GM21526 (cell line): ENCODE data around the gene VPS13D.

ENCODE experiments used
- ATAC-seq: cut with Tn5 transposase; IDR thresholded peaks from one replicate; pipeline ENCODE4 v1.9.1; 2021; ENCODE audit warnings: moderate library complexity; ENCODE audit not compliant: unreplicated experiment, low FRiP score

Gene VPS13D

DNA sequence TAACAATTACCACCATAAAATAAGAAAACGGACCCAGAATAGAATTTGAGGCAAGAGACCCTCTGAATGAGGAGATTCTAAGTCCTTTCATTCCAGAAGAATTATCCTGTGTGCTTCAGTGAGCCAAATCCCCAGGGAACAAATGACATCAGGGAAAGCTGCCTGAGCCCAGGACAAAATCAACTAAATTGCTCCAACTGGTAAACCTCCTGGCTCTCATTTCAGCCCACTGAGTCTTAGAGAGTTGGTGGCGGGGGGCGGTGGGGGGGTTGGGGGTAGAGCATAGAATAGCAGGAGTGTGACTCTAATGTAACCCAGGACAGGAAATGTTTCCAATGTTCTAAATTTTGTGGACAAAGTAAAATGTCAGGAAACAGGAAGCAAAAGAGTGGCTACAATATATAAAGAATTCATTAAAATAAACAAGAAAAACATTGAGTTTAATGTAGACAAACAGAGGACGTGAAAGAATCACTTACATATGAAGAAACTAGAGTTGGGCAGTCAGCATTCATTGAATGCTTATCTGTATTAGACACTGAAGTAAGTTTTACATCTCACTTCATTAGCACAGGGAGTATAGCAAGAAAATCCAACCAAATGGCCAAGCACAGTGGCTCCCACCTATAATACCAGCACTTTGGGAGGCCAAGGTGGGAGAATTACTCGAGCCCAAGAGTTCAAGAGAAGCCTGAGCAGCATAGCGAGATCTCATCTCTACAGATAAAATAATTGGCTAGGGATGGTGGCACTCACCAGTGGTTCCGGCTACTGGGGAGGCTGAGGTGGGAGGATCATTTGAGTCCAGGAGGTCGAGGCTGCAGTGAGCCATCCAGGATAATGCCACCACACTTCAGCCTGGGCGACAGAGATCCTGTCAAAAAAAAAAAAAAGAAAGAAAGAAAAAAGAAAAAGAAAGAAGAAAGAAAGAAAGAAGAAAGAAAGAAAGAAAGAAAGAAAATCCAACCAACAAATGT lies 313.1 kb downstream of the VPS13D start:
- ATAC-seq = no peak

DNA sequence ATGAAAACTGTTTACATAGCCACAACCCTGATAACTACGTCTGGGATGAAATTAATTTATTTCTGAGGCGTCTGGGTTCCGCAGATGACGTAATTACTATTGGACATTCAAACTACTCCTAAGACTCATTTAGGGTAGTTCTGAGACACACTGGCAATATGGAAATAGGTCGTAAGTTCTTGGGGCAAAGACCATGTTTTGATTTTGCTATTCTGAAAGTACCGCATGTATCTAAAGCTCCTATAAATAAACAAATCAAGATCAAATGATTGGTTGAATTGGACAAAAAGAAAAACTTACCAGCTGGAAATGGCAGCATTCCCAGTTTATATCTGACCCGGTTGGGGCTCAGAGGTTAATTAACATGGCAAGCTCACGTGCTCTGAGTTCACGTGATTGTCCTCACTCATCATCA lies 313.9 kb downstream of the VPS13D start:
- no peak for ATAC-seq

GRCh38 chr1:12544357-12544756 lies 314.5 kb downstream of the VPS13D start:
- ATAC-seq = no peak

GRCh38 chr1:12544992-12545391 lies 315.2 kb downstream of the VPS13D start:
- ATAC-seq = no peak

GRCh38 chr1:12546771-12547585 lies 317.1 kb downstream of the VPS13D start:
- no peak for ATAC-seq

DNA sequence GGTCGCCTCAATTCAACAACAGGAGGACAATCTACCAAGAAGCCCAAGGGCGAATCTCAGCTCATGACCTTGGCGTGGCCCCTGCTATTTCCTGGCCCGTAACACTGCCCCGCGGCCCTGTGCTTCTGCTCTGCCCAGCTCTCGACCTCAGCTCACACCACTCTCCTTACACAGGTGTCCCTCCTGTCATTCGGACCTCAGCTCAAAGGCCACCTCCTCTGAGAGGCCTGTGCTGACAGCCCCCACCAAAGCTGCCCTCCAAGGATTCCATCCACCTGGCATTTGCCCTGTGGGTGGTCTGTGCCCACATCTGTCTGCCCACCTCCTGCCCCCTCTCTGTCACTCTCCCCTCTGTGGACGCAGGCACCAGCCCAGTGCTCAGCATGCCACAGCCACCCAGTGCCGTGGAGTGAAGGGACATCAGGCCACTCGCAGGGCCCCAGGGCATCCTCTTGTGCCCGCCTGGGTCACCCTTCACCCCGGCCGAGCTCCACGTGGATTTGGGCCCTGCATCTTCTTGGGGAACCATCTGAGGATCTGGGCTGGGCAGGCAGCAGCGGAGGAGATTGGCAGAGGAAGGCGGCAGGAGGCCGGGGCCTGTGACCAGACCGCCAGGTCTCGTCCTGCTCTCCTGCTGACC lies 317.9 kb downstream of the VPS13D start:
- ATAC-seq = no peak

DNA sequence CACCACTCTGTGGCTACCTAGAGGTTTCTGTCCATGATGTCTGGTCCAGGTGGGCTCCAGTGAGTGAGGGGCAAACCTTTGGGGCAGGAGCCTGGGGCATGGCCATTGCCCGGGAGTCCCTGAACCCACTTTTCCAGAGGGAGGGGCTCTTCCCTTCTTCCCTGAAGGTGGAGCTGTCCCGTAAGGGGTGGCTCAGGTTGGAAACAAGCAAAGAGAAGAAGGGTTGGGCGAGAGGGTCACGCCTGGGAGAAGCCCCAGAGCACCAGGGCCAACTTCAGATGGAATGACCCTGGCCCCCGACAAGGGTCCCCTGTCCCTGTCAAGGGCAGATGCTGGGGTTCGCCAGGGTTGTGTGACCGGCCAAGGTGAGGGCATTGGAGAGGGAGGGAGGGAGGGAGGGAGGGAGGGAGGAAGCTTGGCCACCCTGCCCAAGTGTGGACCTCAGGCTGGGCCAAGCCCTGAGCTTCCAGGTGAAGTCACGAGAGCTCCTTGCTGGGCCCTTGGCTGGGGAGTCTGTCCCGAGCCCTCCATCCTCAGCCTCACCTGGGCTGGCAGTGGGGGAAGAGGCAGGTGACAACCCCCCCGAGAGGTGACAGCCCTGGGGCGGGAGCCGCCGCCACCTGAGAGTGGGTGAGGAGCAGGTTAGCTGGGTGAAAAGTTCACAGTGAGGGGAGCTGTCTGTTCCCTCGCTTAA lies 318.6 kb downstream of the VPS13D start:
- ATAC-seq = no peak

- no peak for ATAC-seq
These were observed 319.2 kb downstream of the VPS13D start for GRCh38 chr1:12548973-12549459.

DNA sequence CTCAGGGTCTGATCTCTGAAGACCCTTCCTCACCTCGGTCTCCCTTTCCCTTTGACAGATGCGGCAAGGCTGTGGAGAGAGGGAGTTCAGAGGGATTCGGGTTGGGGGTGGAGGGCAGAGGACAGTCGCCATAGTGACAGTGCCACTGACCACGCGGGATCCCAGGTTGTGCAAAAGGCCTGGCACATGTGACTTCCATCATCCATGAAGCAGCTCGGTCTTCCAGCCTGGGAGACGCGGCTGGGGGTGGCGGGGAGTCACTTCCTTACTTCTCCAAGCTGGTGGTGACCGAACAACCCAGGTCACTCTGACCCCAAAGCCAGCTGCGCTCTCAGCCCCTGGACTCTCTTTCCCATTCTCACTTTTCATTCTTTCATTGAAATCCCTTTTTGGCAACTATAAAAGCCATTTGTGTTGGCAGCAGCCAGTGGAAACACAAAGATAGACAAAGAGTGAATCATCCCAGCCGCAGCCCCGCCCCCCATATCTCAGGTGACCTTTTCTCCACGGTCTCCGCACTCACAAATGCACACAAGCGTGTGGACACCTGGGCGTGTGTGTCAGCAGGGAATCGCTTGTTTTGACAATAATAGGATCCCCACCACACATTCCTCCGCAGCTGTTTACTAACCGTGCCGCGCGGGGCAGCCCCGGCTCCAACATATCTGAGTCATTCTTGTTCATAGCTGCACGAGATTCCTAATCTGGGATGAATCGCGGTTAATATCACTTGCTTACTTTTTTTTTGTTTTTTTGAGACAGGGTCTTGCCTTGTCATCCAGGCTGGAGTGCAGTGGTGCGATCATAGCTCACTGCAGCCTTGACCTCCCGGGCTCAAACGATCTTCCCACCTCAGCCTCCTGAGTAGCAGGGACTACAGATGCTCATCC lies 319.9 kb downstream of the VPS13D start:
- ATAC-seq = no peak

GRCh38 chr1:12551584-12551983 lies 321.8 kb downstream of the VPS13D start:
- no peak for ATAC-seq

GRCh38 chr1:12552111-12552888 lies 322.5 kb downstream of the VPS13D start:
- no peak for ATAC-seq

DNA sequence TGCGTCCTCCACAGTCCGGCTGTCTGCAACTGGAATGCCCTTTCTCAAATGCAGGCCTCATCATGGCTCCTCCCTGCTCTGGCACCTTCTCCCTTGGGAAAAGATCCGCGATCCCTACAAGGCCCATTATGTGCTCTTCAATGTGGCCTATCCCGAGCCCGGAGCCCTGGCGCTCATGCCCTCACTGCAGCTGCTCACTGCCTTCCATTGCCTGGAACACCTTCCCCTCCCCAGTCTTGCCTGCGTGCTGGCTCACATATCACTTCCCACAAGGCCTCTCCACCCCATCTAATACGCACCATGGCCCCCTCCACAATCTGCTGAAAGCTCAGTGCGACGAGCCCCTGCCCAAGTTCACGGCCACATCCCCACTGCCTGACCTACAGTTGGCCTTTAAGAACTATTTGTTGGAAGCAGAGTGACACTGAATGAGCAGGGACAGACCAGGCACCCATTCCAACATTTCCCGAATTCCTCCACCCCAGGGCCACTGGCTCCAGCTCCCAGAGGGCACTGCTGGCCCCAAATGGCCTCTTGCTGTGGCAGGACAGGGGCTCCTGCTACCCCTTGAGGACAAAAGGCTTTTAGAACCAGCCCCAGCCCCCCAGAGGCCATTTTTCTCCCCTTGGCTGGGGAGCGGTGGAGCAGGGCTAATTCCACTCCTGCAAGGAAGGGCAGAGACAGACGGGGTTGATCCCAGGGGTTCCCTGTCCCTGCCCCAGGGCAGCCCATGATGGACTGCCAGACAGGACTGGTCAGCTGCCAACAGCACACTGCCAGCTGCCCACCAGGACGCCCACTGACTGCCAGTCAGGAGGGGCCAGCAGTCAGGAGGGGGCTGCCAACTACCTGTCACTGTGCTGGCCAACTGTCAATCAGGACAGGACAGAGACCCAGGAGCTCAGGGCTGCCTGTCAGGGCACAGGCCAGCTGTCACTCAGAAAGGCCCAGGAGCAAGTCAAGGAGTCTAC lies 323.4 kb downstream of the VPS13D start:
- no peak for ATAC-seq

- no peak for ATAC-seq
These were observed 324.1 kb downstream of the VPS13D start for GRCh38 chr1:12553963-12554362.

DNA sequence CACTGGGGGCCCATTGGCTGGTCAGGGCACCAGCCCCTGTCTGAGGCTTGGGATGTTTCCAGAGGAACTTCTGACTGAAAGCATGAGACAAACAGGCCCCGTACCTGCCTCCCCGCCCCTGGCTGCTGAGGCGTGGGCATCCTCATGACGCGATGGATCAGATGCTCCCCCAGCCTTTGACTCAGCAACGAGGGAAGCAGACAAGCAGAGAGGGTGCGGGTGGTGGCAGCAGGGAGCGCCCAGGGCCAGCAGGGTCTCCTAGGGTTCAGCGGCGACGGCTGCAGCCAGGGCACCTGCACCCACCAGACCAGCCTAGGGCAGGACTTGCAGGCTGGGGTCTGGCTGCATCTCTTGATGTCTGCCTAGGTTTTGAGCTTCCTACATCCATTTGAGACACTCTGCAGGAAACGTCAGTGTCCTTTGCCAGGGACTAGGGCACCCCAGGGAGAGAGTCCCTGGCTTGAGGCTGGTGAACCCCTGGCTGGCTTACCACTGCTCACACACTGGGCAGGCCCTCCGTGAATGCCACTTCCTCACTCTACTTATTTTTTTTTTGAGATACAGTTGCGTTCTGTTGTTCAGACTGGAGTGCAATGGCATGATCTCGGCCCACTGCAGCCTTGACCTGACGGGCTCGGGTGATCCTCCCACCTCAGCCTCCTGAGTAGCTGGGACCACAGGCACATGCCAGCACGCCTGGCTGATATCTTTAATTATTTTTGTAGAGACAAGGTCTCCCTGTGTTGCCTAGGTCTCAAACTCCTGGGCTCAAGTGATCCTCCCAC lies 324.9 kb downstream of the VPS13D start:
- no peak for ATAC-seq

GRCh38 chr1:12555411-12556367 lies 325.9 kb downstream of the VPS13D start:
- ATAC-seq = no peak
